IMR-90 (cell line): ENCODE results near the gene CUL1. TPM values are rescaled to one million over a fixed set of nuclear protein-coding genes. Genes with fewer than 3 reads are reported as not detected.
A peak's percentile ranks its signal among the peaks of the same experiment; 100 is the strongest.

Source experiments
- ATAC-seq: fragments of 200-7000 bp; cut with Tn5 transposase; 2 replicates; pipeline ENCODE4 v1.9.1; 2020; ENCODE audit warnings: low read depth, mild to moderate bottlenecking, moderate library complexity
- BruUV-seq: library from RNA; stranded (reverse); fragments of 400-500 nt; replicated peaks from 2 replicates; lab custom pipeline; 2021; lab: Mats Ljungman, UMichigan
- CTCF ChIA-PET: fragments of 300-600 bp; formaldehyde crosslinking; extraction: SDS; loops from one replicate; lab custom pipeline; 2021; ENCODE audit warnings: antibody characterized with exemption; lab: Yijun Ruan, JAX
- POLR2A ChIA-PET: fragments of 300-600 bp; sonication (Branson Sonifier 250); formaldehyde crosslinking; loops from one replicate; lab custom pipeline; 2022; ENCODE audit warnings: antibody characterized with exemption; ENCODE audit not compliant: unreplicated experiment; lab: Charles Lee
- DNase-seq: peaks from one replicate; pipeline ENCODE4 v3.0.0; 2013
- H2AFZ ChIP-seq: replicated peaks from 2 replicates; pipeline ENCODE3; 2013; ENCODE audit warnings: low read length, mild to moderate bottlenecking; ENCODE audit not compliant: poor library complexity
- H2AK5ac ChIP-seq: 2 replicates; pipeline ENCODE4 v1.6.1; 2013; ENCODE audit warnings: low read depth, low read length, inconsistent platforms
- H2AK9ac ChIP-seq: replicated peaks from 2 replicates; pipeline ENCODE3; 2013; ENCODE audit warnings: mild to moderate bottlenecking, low read depth, low read length, moderate library complexity; ENCODE audit not compliant: poor library complexity
- H2BK120ac ChIP-seq: 2 replicates; pipeline ENCODE4 v1.6.1; 2013; ENCODE audit warnings: low read depth, low read length, inconsistent platforms
- H2BK15ac ChIP-seq: 3 replicates; pipeline ENCODE4 v1.6.1; 2013; ENCODE audit warnings: low read depth, low read length, inconsistent platforms
- H2BK20ac ChIP-seq: 2 replicates; pipeline ENCODE4 v1.6.1; 2013; ENCODE audit warnings: low read depth, mild to moderate bottlenecking, inconsistent platforms, low read length, moderate library complexity
- H2BK5ac ChIP-seq: 2 replicates; pipeline ENCODE4 v1.6.1; 2013; ENCODE audit warnings: mild to moderate bottlenecking, low read depth, low read length, inconsistent platforms; ENCODE audit not compliant: poor library complexity, severe bottlenecking
- H3K14ac ChIP-seq: replicated peaks from 2 replicates; pipeline ENCODE4 v1.6.1; 2013; ENCODE audit warnings: low read depth, low read length, inconsistent platforms
- H3K18ac ChIP-seq: 2 replicates; pipeline ENCODE4 v1.6.1; 2013; ENCODE audit warnings: low read depth, low read length, control low read depth
- H3K23ac ChIP-seq: 2 replicates; pipeline ENCODE4 v1.6.1; 2013; ENCODE audit warnings: low read depth, low read length, inconsistent platforms
- H3K27ac ChIP-seq: 2 replicates; pipeline ENCODE4 v1.5.1; 2013; ENCODE audit warnings: mild to moderate bottlenecking, control low read depth, low read length; ENCODE audit not compliant: insufficient read depth
- H3K27me3 ChIP-seq: 2 replicates; pipeline ENCODE4 v1.6.1; 2013; ENCODE audit warnings: low read length; ENCODE audit not compliant: control insufficient read depth, insufficient read depth
- H3K36me3 ChIP-seq: 2 replicates; pipeline ENCODE4 v1.6.1; 2013; ENCODE audit warnings: low read length, mixed read lengths; ENCODE audit not compliant: control insufficient read depth, insufficient read depth
- H3K4ac ChIP-seq: 2 replicates; pipeline ENCODE4 v1.6.1; 2013; ENCODE audit warnings: low read depth, low read length, inconsistent platforms
- H3K4me1 ChIP-seq: 2 replicates; pipeline ENCODE4 v1.6.1; 2013; ENCODE audit warnings: low read length, mixed read lengths; ENCODE audit not compliant: control insufficient read depth, insufficient read depth
- H3K4me2 ChIP-seq: 2 replicates; pipeline ENCODE4 v1.6.1; 2013; ENCODE audit warnings: low read depth, mild to moderate bottlenecking, control low read depth, low read length, moderate library complexity
- H3K4me3 ChIP-seq: 2 replicates; pipeline ENCODE4 v1.5.1; 2013; ENCODE audit warnings: low read depth, mild to moderate bottlenecking, control low read depth, low read length, moderate library complexity; ENCODE audit not compliant: insufficient read depth
- H3K56ac ChIP-seq: 2 replicates; pipeline ENCODE4 v1.6.1; 2013; ENCODE audit warnings: low read length, inconsistent platforms; ENCODE audit not compliant: insufficient read depth; ENCODE audit errors: extremely low read depth
- H3K79me1 ChIP-seq, 2 experiments: 2 replicates each; pipeline ENCODE4 v1.6.1; 2013; ENCODE audit warnings: low read length in 2 of 2, inconsistent platforms in 1 of 2, low read depth in 1 of 2
- H3K9ac ChIP-seq: 2 replicates; pipeline ENCODE4 v1.6.1; 2013; ENCODE audit warnings: low read depth, low read length, control low read depth
- H3K9me1 ChIP-seq: 2 replicates; pipeline ENCODE4 v1.6.1; 2013; ENCODE audit warnings: low read length, inconsistent platforms; ENCODE audit not compliant: insufficient read depth
- H3K9me3 ChIP-seq: 2 replicates; pipeline ENCODE4 v1.6.1; 2013; ENCODE audit warnings: low read length; ENCODE audit not compliant: control insufficient read depth, insufficient read depth
- H4K20me1 ChIP-seq: 2 replicates; pipeline ENCODE4 v1.6.1; 2013; ENCODE audit warnings: low read length, inconsistent platforms; ENCODE audit not compliant: insufficient read depth
- H4K5ac ChIP-seq: 2 replicates; pipeline ENCODE4 v1.6.1; 2013; ENCODE audit warnings: mild to moderate bottlenecking, low read depth, low read length, control low read depth
- H4K8ac ChIP-seq, 2 experiments: 2 replicates each; pipeline ENCODE4 v1.6.1; 2013; ENCODE audit warnings: low read depth in 2 of 2, low read length in 2 of 2, control low read depth in 1 of 2, inconsistent platforms in 1 of 2
- H4K91ac ChIP-seq: 2 replicates; pipeline ENCODE4 v1.6.1; 2013; ENCODE audit warnings: low read depth, low read length, inconsistent platforms; ENCODE audit not compliant: insufficient read depth
- BHLHE40 ChIP-seq: fragments of 150-350 bp; IDR thresholded peaks from 2 replicates; pipeline ENCODE4 v1.6.1; 2016; ENCODE audit warnings: mild to moderate bottlenecking, low read depth, low read length
- CEBPB ChIP-seq: IDR thresholded peaks from 2 replicates; pipeline ENCODE4 v1.6.1; 2012; ENCODE audit warnings: low read depth, low read length, improper control_type of control experiment
- CHD1 ChIP-seq: IDR thresholded peaks from 2 replicates; pipeline ENCODE4 v1.6.1; 2012; ENCODE audit warnings: low read depth, low read length, improper control_type of control experiment
- CTCF ChIP-seq: conservative IDR thresholded peaks from 2 replicates; pipeline ENCODE4 v1.5.1; 2012; ENCODE audit warnings: mild to moderate bottlenecking, low read depth, low read length, improper control_type of control experiment
- FOS ChIP-seq: fragments of 150-350 bp; IDR thresholded peaks from 2 replicates; pipeline ENCODE4 v1.6.1; 2016; ENCODE audit warnings: low read depth, low read length
- MAFK ChIP-seq: IDR thresholded peaks from 2 replicates; pipeline ENCODE4 v1.6.1; 2012; ENCODE audit warnings: low read depth, low read length, improper control_type of control experiment
- MAZ ChIP-seq: IDR thresholded peaks from 2 replicates; pipeline ENCODE4 v1.6.1; 2012; ENCODE audit warnings: low read depth, mild to moderate bottlenecking, low read length, improper control_type of control experiment, moderate library complexity, borderline replicate concordance
- MXI1 ChIP-seq: IDR thresholded peaks from 2 replicates; pipeline ENCODE4 v1.6.1; 2012; ENCODE audit warnings: low read depth, mild to moderate bottlenecking, low read length, moderate library complexity, borderline replicate concordance
- NFE2L2 ChIP-seq: fragments of 150-350 bp; IDR thresholded peaks from 2 replicates; pipeline ENCODE4 v1.6.1; 2016; ENCODE audit warnings: low read depth, mild to moderate bottlenecking, low read length
- POLR2A ChIP-seq: IDR thresholded peaks from 2 replicates; pipeline ENCODE4 v1.6.1; 2012; ENCODE audit warnings: mild to moderate bottlenecking, low read depth, low read length
- RAD21 ChIP-seq: IDR thresholded peaks from 2 replicates; pipeline ENCODE4 v1.6.1; 2012; ENCODE audit warnings: low read length, improper control_type of control experiment
- RCOR1 ChIP-seq: IDR thresholded peaks from 2 replicates; pipeline ENCODE4 v1.6.1; 2012; ENCODE audit warnings: mild to moderate bottlenecking, low read length, improper control_type of control experiment; ENCODE audit not compliant: insufficient replicate concordance
- RFX5 ChIP-seq: IDR thresholded peaks from 2 replicates; pipeline ENCODE4 v1.8.0; 2012; ENCODE audit warnings: low read depth, mild to moderate bottlenecking, low read length, moderate library complexity
- SMC3 ChIP-seq: fragments of 150-350 bp; IDR thresholded peaks from 2 replicates; pipeline ENCODE4 v1.6.1; 2016; ENCODE audit warnings: low read depth, mild to moderate bottlenecking, antibody characterized with exemption, low read length, moderate library complexity
- WGBS, 2 experiments: methylation state at CpG; one replicate each; pipeline versions ENCODE4 v1.1.5 to v1.1.7; 2013; ENCODE audit warnings: missing lambda C conversion rate in 2 of 2; ENCODE audit not compliant: insufficient read length in 1 of 2; ENCODE audit errors: extremely low coverage in 2 of 2; 5-methylcytosine and 5-hydroxymethylcytosine counted together
- dilution Hi-C: fragments of 300-500 bp; cut with HindIII; formaldehyde crosslinking; loops from one replicate; pipeline ENCODE4 v1.14.3; 2018; ENCODE audit warnings: low sequenced_read_pairs; ENCODE audit not compliant: unreplicated experiment
- in situ Hi-C: fragments of 300-500 bp; cut with MboI; formaldehyde crosslinking; loops from 3 replicates; pipeline ENCODE4 v1.14.3; 2019; ENCODE audit warnings: low sequenced_read_pairs, inconsistent platforms, mixed read lengths
- intact Hi-C: fragments of 100-400 bp; cut with micrococcal nuclease; formaldehyde crosslinking; loops from 2 replicates; pipeline ENCODE4 v1.10.0; 2022
- polyA plus RNA-seq, 3 experiments: library from polyadenylated mRNA; depleted of rRNA; stranded (reverse); fragments of >200 nt; gene quantifications; 2 replicates each; pipeline ENCODE4 v1.2.3, GENCODE V29; 2012; ENCODE audit warnings: low replicate concordance in 1 of 3
- total RNA-seq: library from RNA; depleted of rRNA; stranded (reverse); fragments of >200 nt; gene quantifications from 2 replicates; pipeline ENCODE4 v1.2.3, GENCODE V29; 2012
- TF ChIP-seq, protein P1 (sequence below): fragments of 150-350 bp; IDR thresholded peaks from 2 replicates; pipeline ENCODE4 v1.6.1; 2017; ENCODE audit warnings: mild to moderate bottlenecking, antibody characterized with exemption, low read length, low read depth
- TF ChIP-seq, protein P2 (sequence below): fragments of 150-350 bp; IDR thresholded peaks from 2 replicates; pipeline ENCODE4 v1.6.1; 2016; ENCODE audit warnings: low read depth, mild to moderate bottlenecking, low read length, moderate library complexity, borderline replicate concordance

Gene CUL1
- total and polyA plus RNA-seq, 2 of the 4 experiments (the other 2 are of a cell fraction): 44.0 to 46.2 TPM

- Histone ChIP-seq H3K14ac (no peak overlapping the region), H3K9me3 (peaks cover 2% of the 10 kb centered on the region), H3K4me1 (no peaks in the 10 kb centered on the region; the same call in 1 of the 2 replicates), H3K4me2 (no peak overlapping the region), H3K9ac (no peak overlapping the region), H4K91ac (no peak overlapping the region), H4K5ac (no peak overlapping the region), H2AFZ (no peak overlapping the region), H3K23ac (no peak overlapping the region), H3K79me1 (no peaks in the 10 kb centered on the region; a peak in 1 of 4 replicates), H2BK120ac (no peak overlapping the region), H3K9me1 (no peaks in the 10 kb centered on the region), H2BK20ac (no peak overlapping the region), H3K27ac (no peak overlapping the region), H2AK5ac (no peak overlapping the region), H2BK5ac (no peak overlapping the region), H3K36me3 (no peaks in the 10 kb centered on the region), H3K18ac (no peak overlapping the region), H3K27me3 (no peaks in the 10 kb centered on the region), H2AK9ac (no peak overlapping the region), H2BK15ac (no peak overlapping the region), H3K56ac (no peak overlapping the region), H3K4ac (no peak overlapping the region), H4K8ac (no peak overlapping the region), H4K20me1 (no peaks in the 10 kb centered on the region), H3K4me3 (no peak overlapping the region)
- ATAC-seq (peak; percentile 17; the same call in 1 of the 2 replicates), DNase-seq (peak; percentile 24)
- no CpG with 5 or more reads among the region's 3 CpGs for WGBS, 2 experiments
- TF ChIP-seq, protein P1, sequence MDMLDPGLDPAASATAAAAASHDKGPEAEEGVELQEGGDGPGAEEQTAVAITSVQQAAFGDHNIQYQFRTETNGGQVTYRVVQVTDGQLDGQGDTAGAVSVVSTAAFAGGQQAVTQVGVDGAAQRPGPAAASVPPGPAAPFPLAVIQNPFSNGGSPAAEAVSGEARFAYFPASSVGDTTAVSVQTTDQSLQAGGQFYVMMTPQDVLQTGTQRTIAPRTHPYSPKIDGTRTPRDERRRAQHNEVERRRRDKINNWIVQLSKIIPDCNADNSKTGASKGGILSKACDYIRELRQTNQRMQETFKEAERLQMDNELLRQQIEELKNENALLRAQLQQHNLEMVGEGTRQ: no peak
- TF ChIP-seq, protein P2, sequence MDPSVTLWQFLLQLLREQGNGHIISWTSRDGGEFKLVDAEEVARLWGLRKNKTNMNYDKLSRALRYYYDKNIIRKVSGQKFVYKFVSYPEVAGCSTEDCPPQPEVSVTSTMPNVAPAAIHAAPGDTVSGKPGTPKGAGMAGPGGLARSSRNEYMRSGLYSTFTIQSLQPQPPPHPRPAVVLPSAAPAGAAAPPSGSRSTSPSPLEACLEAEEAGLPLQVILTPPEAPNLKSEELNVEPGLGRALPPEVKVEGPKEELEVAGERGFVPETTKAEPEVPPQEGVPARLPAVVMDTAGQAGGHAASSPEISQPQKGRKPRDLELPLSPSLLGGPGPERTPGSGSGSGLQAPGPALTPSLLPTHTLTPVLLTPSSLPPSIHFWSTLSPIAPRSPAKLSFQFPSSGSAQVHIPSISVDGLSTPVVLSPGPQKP: no peak
- TF ChIP-seq NFE2L2: no peak
- no peak for TF ChIP-seq CTCF
- TF ChIP-seq FOS: no peak
- TF ChIP-seq RAD21: no peak
- TF ChIP-seq SMC3: no peak
- TF ChIP-seq MAFK: no peak
- no peak for TF ChIP-seq CHD1
- no peak for TF ChIP-seq MAZ
- no peak for TF ChIP-seq MXI1
- no peak for TF ChIP-seq RFX5
- no peak for TF ChIP-seq RCOR1
- no peak for TF ChIP-seq CEBPB
- TF ChIP-seq BHLHE40: no peak
- TF ChIP-seq POLR2A: no peak
- intact Hi-C loops: no loop called here
- BruUV-seq: no TSS peak
- ChIA-PET CTCF (no interaction called here), POLR2A (no interaction called here)
- dilution Hi-C loops: no loop called here
- in situ Hi-C loops: no loop called here
These were observed 28.8 kb upstream of the CUL1 start for GRCh38 chr7:148669927-148670326.
